Measurements from ENCODE around the gene BCL2L13.
"Not testable (repeated sequence)": the region's sequence is repeated elsewhere in the genome, so short reads cannot be mapped to it uniquely, and the experiment has no call there.

The BCL2L13 gene

DNA sequence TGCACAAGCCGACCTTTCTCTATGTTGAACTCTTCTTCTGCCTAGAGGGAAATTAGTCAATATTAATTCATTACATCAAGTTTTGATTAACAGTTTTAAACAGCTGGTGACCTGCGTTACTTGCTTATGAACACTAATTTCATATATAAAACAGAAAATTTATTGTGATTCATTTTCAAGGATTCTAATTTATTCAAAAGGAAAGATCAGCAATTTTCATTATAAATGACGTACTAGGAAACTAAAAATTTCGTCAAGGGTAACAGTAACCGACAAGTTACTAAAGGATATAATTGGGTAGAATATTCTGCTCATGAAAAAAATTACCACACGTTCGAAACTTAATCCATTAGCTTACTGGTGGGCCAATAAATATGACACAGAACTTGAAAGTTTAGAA lies 25.3 kb upstream of the BCL2L13 start:
- no peaks in the 10 kb centered on the region for H3K27me3 ChIP-seq (ENCODE audit: control insufficient read depth, insufficient read depth, low read length)
- no peaks in the 10 kb centered on the region for H3K9me3 ChIP-seq (ENCODE audit: control insufficient read depth, low read length)
- H3K4me1 ChIP-seq (ENCODE audit: control insufficient read depth, insufficient read depth, low read length): no peaks in the 10 kb centered on the region
- no peaks in the 10 kb centered on the region for H3K36me3 ChIP-seq (ENCODE audit: control insufficient read depth, insufficient read depth, low read length)
- no peak overlapping the region for H3K4me3 ChIP-seq (ENCODE audit: low read length)
- no peak overlapping the region for H3K9ac ChIP-seq (ENCODE audit: low read length)

DNA sequence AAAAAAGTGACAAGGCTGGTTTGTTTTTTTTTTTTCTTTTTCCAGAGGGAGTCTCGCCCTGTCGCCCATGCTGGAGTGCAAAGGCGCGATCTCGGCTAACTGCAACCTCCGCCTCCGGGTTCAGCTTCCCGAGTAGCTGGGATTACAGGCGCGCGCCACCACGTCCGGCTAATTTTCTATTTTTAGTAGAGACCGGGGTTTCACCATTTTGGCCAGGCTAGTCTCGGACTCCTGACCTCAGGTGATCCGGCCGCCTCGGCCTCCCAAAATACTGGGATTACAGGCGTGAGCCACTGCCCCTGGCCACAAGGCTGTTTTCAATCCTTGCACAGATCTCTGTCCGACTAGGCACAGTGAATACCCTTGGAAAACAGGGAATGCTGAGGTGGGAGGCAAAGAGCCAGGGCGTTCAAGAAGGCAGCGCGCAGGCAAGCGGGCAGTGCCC lies 10.6 kb upstream of the BCL2L13 start:
- Histone ChIP-seq H3K36me3 (ENCODE audit: control insufficient read depth, insufficient read depth, low read length) (no peaks in the 10 kb centered on the region), H3K9ac (ENCODE audit: low read length) (peak overlapping the region; percentile 92), H3K4me3 (ENCODE audit: low read length) (peak overlapping the region; percentile 85), H3K9me3 (ENCODE audit: control insufficient read depth, low read length) (no peaks in the 10 kb centered on the region), H3K4me1 (ENCODE audit: control insufficient read depth, insufficient read depth, low read length) (peaks cover 13% of the 10 kb centered on the region), H3K27me3 (ENCODE audit: control insufficient read depth, insufficient read depth, low read length) (no peaks in the 10 kb centered on the region)

DNA sequence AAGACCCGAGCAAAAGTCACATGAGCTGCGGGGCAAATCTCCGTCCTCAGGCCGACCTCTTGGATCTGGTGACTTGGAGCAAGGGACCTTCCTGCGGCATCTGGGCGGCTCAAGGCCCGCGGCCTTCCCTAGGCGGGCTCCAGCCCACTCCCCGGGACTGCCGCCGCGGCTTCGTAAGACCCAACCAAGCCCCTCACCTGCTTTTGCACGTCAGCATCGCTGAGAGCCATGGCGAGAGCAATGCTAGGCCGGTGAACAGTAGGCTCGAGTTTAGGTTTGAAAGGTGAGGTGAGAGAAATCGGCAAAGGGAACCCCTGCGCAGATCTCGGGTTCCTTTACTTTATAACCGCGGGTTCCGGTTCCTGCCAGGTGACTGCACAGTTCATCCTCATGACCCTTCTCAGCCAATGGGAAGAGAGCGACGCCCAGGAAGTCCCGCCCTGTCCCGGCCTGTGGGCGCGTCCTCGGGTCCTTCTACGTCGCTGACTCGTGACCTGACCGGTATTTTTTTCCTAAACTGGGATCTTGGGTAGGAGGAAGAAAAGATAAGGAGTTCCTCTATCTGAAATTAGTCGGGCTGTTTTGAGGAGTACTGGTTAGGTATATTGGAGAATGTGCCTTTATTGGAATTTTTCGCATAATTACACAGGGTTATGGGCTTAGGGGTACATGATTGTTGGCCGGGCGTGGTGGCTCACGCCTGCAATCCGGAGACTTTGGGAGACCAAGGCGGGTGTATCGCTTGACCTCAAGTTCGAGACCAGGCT lies 10.0 kb upstream of the BCL2L13 start, which contains the start of gene ATP6V1E1:
ATP6V1E1 (minus strand) TSS at position 344 of the 767 bp plus-strand sequence; CDS start at position 230, 114 bp downstream.
- peak within 1 kb of the TSS; percentile 85 for H3K4me3 ChIP-seq (ENCODE audit: low read length)
- H3K9me3 ChIP-seq (ENCODE audit: control insufficient read depth, low read length): no peaks in the 10 kb centered on the region
- H3K4me1 ChIP-seq (ENCODE audit: control insufficient read depth, insufficient read depth, low read length): peaks cover 13% of the 10 kb centered on the region
- H3K36me3 ChIP-seq (ENCODE audit: control insufficient read depth, insufficient read depth, low read length): no peaks in the 10 kb centered on the region
- H3K9ac ChIP-seq (ENCODE audit: low read length): peak within 1 kb of the TSS; percentile 92
- H3K27me3 ChIP-seq (ENCODE audit: control insufficient read depth, insufficient read depth, low read length): no peaks in the 10 kb centered on the region

DNA sequence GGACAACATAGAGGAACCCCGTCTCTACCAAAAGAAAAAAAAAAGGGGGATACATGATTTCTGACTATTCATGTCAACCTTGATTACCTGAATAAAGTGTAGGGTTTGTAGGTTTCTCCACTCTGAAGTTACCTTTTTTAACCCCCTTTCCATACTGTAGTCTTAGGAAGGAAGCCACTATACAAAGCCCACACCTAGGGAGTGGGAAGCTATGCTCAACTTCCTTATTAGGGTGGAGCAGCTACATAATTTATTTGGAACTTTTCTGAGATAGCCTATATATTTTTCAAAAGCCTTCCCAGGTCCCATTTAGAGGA lies 9.4 kb upstream of the BCL2L13 start:
- no peaks in the 10 kb centered on the region for H3K36me3 ChIP-seq (ENCODE audit: control insufficient read depth, insufficient read depth, low read length)
- H3K4me3 ChIP-seq (ENCODE audit: low read length): peak overlapping the region; percentile 85
- peak overlapping the region; percentile 92 for H3K9ac ChIP-seq (ENCODE audit: low read length)
- no peaks in the 10 kb centered on the region for H3K9me3 ChIP-seq (ENCODE audit: control insufficient read depth, low read length)
- peaks cover 13% of the 10 kb centered on the region for H3K4me1 ChIP-seq (ENCODE audit: control insufficient read depth, insufficient read depth, low read length)
- H3K27me3 ChIP-seq (ENCODE audit: control insufficient read depth, insufficient read depth, low read length): no peaks in the 10 kb centered on the region

DNA sequence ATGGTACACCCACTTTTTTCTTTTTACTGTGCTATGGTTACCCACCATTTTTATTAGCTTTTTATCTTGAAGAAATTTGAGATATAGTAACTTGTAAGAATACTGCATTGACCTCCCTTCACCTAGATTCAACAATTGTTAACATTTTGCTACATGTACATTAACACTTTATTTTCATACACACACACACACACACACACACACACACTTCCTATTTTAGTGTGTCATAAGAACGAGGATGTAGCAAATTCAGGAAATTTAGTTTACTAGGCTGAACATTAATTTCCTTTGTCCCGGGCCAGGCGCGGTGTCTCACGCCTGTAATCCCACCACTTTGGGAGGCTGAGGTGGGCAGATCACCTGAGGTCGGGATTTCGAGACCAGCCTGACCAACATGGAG lies 8.9 kb upstream of the BCL2L13 start:
- no peaks in the 10 kb centered on the region for H3K9me3 ChIP-seq (ENCODE audit: control insufficient read depth, low read length)
- H3K4me3 ChIP-seq (ENCODE audit: low read length): no peak overlapping the region
- no peaks in the 10 kb centered on the region for H3K27me3 ChIP-seq (ENCODE audit: control insufficient read depth, insufficient read depth, low read length)
- no peaks in the 10 kb centered on the region for H3K36me3 ChIP-seq (ENCODE audit: control insufficient read depth, insufficient read depth, low read length)
- H3K4me1 ChIP-seq (ENCODE audit: control insufficient read depth, insufficient read depth, low read length): peaks cover 13% of the 10 kb centered on the region
- H3K9ac ChIP-seq (ENCODE audit: low read length): peak overlapping the region; percentile 92

DNA sequence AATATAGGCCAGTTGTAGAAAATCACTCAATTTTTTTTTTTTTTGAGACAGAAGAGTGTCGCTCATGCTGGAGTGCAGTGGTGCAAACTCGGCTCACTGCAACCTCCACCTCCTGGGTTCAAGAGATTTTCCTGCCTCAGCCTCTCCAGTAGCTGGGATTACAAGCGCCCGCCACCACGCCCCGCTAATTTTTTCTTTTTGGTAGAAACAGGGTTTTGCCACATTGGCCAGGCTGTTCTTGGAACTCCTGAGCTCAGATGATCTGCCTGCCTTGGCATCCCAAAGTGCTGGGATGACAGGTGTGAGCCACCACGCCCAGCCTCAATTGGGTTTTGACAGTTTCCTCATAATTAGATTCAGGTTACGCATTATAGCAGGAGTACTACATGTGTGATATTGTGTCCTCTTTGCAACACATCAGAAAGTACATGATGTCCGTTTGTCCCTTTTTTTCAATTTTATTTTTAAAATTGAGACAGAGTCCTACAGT lies 7.4 kb upstream of the BCL2L13 start:
- Histone ChIP-seq H3K36me3 (ENCODE audit: control insufficient read depth, insufficient read depth, low read length) (no peaks in the 10 kb centered on the region), H3K9ac (ENCODE audit: low read length) (no peak overlapping the region), H3K9me3 (ENCODE audit: control insufficient read depth, low read length) (no peaks in the 10 kb centered on the region), H3K27me3 (ENCODE audit: control insufficient read depth, insufficient read depth, low read length) (no peaks in the 10 kb centered on the region), H3K4me3 (ENCODE audit: low read length) (no peak overlapping the region), H3K4me1 (ENCODE audit: control insufficient read depth, insufficient read depth, low read length) (peaks cover 13% of the 10 kb centered on the region)

DNA sequence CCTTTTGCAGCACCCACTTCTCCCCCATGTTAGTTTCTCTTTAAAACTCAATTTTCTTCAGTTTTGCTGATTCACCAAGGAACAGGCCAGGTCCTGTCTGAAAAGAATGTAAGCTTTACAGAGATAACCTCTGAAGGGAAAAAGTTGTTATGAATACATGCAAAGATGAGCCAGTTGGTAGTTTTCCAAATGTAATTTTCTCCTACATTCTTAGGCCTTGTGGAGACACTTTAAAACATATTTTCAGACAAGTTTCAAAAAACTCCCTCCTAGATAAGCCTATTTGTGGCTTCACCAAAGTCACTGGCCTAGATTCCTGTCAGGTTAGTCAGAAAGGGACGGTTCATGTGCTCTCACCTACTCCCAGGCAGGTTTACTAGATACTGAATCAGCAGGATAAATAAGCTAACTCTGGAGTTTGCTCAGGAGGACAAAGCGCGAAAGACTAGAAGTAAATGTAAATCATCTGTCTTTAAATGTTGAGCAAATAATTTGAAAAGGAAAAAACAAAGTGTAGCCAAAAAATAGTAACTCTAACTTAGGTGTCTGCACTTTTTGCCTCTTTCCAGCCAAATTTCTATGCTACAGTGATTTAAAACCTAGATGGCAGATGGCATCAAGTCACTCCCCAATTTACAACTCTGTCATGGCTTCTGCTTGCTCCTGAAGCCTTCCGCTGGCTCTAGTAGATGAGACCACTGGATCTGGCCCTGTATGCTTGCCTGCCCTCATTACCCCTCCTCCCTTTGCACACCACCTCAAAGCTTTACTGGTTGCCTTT lies 5.2 kb upstream of the BCL2L13 start:
- no peaks in the 10 kb centered on the region for H3K36me3 ChIP-seq (ENCODE audit: control insufficient read depth, insufficient read depth, low read length)
- peaks cover 5% of the 10 kb centered on the region for H3K4me1 ChIP-seq (ENCODE audit: control insufficient read depth, insufficient read depth, low read length)
- H3K4me3 ChIP-seq (ENCODE audit: low read length): no peak overlapping the region
- H3K9ac ChIP-seq (ENCODE audit: low read length): no peak overlapping the region
- no peaks in the 10 kb centered on the region for H3K27me3 ChIP-seq (ENCODE audit: control insufficient read depth, insufficient read depth, low read length)
- H3K9me3 ChIP-seq (ENCODE audit: control insufficient read depth, low read length): no peaks in the 10 kb centered on the region

DNA sequence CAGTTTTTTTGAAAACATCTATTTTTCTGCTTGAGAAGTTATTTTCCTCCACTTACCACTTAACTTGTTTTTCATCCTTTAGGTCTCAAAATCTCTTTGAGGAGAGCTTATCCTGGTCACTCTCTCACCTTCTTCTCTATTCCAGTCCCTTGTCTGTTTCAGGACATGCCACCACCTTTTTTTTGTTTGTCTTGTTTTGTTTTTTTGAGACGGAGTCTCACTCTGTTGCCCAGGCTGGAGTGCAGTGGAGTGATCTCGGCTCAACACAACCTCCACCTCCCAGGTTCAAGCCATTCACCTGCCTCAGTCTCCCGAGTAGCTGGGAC lies 4.6 kb upstream of the BCL2L13 start:
- Histone ChIP-seq H3K9me3 (ENCODE audit: control insufficient read depth, low read length) (no peaks in the 10 kb centered on the region), H3K4me1 (ENCODE audit: control insufficient read depth, insufficient read depth, low read length) (peaks cover 5% of the 10 kb centered on the region), H3K9ac (ENCODE audit: low read length) (no peak overlapping the region), H3K36me3 (ENCODE audit: control insufficient read depth, insufficient read depth, low read length) (no peaks in the 10 kb centered on the region), H3K27me3 (ENCODE audit: control insufficient read depth, insufficient read depth, low read length) (no peaks in the 10 kb centered on the region), H3K4me3 (ENCODE audit: low read length) (no peak overlapping the region)

DNA sequence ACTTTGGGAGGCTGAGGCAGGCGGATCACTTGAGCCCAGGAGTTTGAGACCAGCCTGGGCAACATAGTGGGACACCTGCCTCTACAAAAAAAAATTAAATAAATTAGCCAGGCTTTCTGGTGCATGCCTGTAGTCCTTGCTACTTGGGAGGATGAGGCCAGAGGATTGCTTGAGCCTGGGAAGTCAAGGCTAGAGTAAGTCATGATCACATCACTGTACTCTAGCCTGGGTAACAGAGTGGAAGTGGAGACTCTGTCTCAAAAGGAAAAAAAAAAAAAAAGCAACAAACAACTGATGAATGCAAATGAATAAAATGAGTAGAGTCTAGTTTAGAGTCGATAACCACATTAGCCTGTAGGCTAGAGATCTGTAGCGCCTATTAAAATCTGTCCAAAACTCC lies 3.9 kb upstream of the BCL2L13 start:
- H3K9me3 ChIP-seq (ENCODE audit: control insufficient read depth, low read length): no peaks in the 10 kb centered on the region
- H3K9ac ChIP-seq (ENCODE audit: low read length): no peak overlapping the region
- H3K4me3 ChIP-seq (ENCODE audit: low read length): no peak overlapping the region
- no peaks in the 10 kb centered on the region for H3K4me1 ChIP-seq (ENCODE audit: control insufficient read depth, insufficient read depth, low read length)
- no peaks in the 10 kb centered on the region for H3K36me3 ChIP-seq (ENCODE audit: control insufficient read depth, insufficient read depth, low read length)
- H3K27me3 ChIP-seq (ENCODE audit: control insufficient read depth, insufficient read depth, low read length): no peaks in the 10 kb centered on the region

DNA sequence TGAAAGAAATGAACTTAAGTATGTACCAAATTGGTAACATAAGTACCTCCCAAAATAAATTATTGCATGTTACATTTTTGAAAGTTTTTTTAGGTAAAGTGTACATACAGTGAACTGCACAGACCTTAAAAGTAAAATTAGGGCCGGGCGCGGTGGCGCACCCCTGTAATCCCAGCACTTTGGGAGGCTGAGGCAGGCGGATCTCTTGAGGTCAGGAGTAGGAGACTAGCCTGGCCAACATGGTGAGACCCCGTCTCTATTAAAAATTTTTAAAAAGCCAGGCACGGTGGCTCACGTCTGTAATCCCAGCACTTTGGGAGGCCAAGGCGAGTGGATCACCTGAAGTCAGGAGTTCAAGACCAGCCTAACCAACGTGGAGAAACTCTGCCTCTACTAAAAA lies 1.7 kb upstream of the BCL2L13 start:
- not testable (repeated sequence) for H3K4me3 ChIP-seq (ENCODE audit: low read length); H3K27me3 ChIP-seq (ENCODE audit: control insufficient read depth, insufficient read depth, low read length); H3K36me3 ChIP-seq (ENCODE audit: control insufficient read depth, insufficient read depth, low read length); H3K9me3 ChIP-seq (ENCODE audit: control insufficient read depth, low read length); H3K9ac ChIP-seq (ENCODE audit: low read length); H3K4me1 ChIP-seq (ENCODE audit: control insufficient read depth, insufficient read depth, low read length)

DNA sequence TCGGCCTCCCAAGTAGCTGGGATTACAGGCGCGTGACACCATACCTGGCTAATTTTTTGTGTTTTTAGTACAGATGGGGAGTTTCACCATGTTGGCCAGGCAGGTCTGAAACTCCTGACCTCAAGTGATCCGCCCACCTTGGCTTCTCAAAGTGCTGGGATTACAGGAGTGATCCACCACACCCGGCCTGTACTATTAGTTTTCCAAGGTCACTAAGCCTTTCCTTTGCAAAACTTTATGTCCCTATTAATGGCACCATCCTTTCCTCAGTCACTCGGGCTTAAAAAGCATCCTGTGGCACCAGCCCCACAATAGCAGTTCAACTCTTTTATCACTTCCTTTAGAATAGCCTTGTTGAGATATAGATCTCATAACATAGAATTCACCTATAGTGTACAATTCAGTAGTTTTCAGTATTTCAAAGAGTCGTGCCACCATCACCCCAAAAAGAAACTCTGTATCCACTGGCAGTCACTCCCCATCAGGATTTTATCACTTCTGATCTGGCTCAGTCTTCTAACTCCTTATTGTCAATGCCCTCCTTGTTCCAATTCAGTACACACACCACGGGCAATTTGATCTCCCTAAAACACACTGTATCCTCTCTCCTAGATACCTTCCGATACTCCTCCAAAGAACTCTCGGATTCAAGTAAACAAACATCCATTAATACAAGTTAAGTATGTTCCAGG lies 921 bp upstream of the BCL2L13 start:
- no peaks in the 10 kb centered on the region for H3K27me3 ChIP-seq (ENCODE audit: control insufficient read depth, insufficient read depth, low read length)
- H3K36me3 ChIP-seq (ENCODE audit: control insufficient read depth, insufficient read depth, low read length): no peaks in the 10 kb centered on the region
- H3K9me3 ChIP-seq (ENCODE audit: control insufficient read depth, low read length): no peaks in the 10 kb centered on the region
- peak overlapping the region; percentile 73 for H3K4me3 ChIP-seq (ENCODE audit: low read length)
- H3K4me1 ChIP-seq (ENCODE audit: control insufficient read depth, insufficient read depth, low read length): no peaks in the 10 kb centered on the region
- H3K9ac ChIP-seq (ENCODE audit: low read length): peak overlapping the region; percentile 92

DNA sequence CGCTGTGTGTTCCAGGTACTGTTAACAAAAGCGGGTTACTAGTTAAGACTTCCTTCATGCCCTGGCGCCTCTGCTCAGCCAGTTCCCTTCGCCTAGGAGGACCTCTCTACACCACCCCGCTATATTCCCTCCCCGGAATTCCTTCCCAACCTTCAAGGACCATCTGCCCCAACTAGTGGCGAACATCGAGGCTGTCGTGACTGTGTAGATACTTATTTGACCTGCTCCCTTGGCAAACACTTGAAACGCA lies 450 bp upstream of the BCL2L13 start:
- H3K36me3 ChIP-seq (ENCODE audit: control insufficient read depth, insufficient read depth, low read length): no peaks in the 10 kb centered on the region
- H3K27me3 ChIP-seq (ENCODE audit: control insufficient read depth, insufficient read depth, low read length): no peaks in the 10 kb centered on the region
- peak overlapping the region; percentile 73 for H3K4me3 ChIP-seq (ENCODE audit: low read length)
- H3K4me1 ChIP-seq (ENCODE audit: control insufficient read depth, insufficient read depth, low read length): no peaks in the 10 kb centered on the region
- H3K9me3 ChIP-seq (ENCODE audit: control insufficient read depth, low read length): no peaks in the 10 kb centered on the region
- peak overlapping the region; percentile 92 for H3K9ac ChIP-seq (ENCODE audit: low read length)

Measured in mucosa of stomach (tissue), 1 donor.